Nephron progenitor cell (in vitro differentiated cells): ENCODE results near the gene ARHGAP42.
"Not testable (repeated sequence)": the region's sequence is repeated elsewhere in the genome, so short reads cannot be mapped to it uniquely, and the experiment has no call there.

Source experiments
- DNase-seq: peaks from one replicate; pipeline ENCODE4 v3.0.0; 2021
- H3K27ac Mint-ChIP-seq: 2 replicates; pipeline ENCODE4 v1.8.0; 2021; ENCODE audit warnings: mild to moderate bottlenecking, moderate library complexity, mixed read lengths
- H3K27me3 Mint-ChIP-seq: 2 replicates; pipeline ENCODE4 v1.8.0; 2021; ENCODE audit warnings: mild to moderate bottlenecking, low read depth, mixed read lengths; ENCODE audit not compliant: poor library complexity
- H3K36me3 Mint-ChIP-seq: 2 replicates; pipeline ENCODE4 v1.8.0; 2021; ENCODE audit warnings: low read depth, mixed read lengths
- H3K4me1 Mint-ChIP-seq: 2 replicates; pipeline ENCODE4 v1.8.0; 2021; ENCODE audit warnings: mixed read lengths
- H3K4me3 Mint-ChIP-seq: 2 replicates; pipeline ENCODE4 v1.8.0; 2021; ENCODE audit warnings: mild to moderate bottlenecking, moderate library complexity, mixed read lengths
- H3K9me3 Mint-ChIP-seq: 2 replicates; pipeline ENCODE4 v1.8.0; 2021; ENCODE audit warnings: mild to moderate bottlenecking, moderate library complexity, mixed read lengths
- TF ChIP-seq, protein P1 (sequence below): fragments of 200-600 bp; sonication (generic); IDR thresholded peaks from 2 replicates; pipeline ENCODE4 v1.5.0; 2021; ENCODE audit warnings: antibody characterized with exemption

ARHGAP42 gene

DNA sequence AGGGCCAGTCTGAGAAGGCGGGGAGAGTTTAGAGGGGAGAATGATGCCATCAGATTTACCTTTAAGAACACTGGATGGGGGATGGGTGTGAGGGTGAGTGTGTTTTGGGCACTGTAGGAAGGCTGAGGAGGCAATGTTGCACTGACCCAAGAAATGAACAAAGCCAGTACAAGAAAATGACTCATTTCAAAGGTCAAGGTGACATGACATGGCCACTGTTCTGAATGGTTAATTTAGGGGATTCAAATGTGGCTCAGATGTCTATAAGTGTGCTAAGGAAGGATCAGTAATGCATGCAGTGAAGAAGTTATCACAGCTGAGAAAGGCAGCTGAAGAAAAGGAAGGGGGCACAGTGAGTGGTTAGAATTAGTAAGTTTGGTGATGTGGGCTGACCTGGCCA is 312.7 kb downstream of the ARHGAP42 start:
- TF ChIP-seq, protein P1, sequence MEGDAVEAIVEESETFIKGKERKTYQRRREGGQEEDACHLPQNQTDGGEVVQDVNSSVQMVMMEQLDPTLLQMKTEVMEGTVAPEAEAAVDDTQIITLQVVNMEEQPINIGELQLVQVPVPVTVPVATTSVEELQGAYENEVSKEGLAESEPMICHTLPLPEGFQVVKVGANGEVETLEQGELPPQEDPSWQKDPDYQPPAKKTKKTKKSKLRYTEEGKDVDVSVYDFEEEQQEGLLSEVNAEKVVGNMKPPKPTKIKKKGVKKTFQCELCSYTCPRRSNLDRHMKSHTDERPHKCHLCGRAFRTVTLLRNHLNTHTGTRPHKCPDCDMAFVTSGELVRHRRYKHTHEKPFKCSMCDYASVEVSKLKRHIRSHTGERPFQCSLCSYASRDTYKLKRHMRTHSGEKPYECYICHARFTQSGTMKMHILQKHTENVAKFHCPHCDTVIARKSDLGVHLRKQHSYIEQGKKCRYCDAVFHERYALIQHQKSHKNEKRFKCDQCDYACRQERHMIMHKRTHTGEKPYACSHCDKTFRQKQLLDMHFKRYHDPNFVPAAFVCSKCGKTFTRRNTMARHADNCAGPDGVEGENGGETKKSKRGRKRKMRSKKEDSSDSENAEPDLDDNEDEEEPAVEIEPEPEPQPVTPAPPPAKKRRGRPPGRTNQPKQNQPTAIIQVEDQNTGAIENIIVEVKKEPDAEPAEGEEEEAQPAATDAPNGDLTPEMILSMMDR, result no peak
- no peak overlapping the region for H3K4me3 Mint-ChIP-seq
- no peaks in the 10 kb centered on the region for H3K36me3 Mint-ChIP-seq
- H3K4me1 Mint-ChIP-seq, result no peaks in the 10 kb centered on the region
- no peaks in the 10 kb centered on the region for H3K9me3 Mint-ChIP-seq
- DNase-seq, result no peak
- peaks cover 8% of the 10 kb centered on the region for H3K27me3 Mint-ChIP-seq
- no peak overlapping the region for H3K27ac Mint-ChIP-seq

DNA sequence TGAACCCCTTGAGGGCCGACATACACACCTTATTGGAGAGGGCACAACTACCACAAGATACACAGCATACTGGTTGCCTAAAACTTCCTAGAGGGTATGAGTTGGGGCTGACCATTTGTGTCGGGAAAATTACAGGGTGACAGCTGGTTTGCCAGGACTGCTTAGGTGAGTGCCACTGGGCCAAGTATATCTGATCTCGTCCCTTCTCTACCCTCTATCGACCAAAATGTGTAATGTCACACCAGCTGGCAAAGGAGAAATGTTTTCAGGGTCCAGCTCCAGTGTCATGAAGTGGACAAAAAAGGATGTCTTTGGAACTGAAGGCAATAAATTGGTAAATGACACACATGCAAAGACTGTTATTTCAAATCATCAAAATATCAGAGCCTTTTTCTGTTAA is 316.4 kb downstream of the ARHGAP42 start:
- DNase-seq, result no peak
- Mint-ChIP-seq H3K4me1 (no peaks in the 10 kb centered on the region), H3K27me3 (peaks cover 12% of the 10 kb centered on the region), H3K4me3 (no peak overlapping the region), H3K36me3 (no peaks in the 10 kb centered on the region), H3K9me3 (no peaks in the 10 kb centered on the region), H3K27ac (no peak overlapping the region)
- TF ChIP-seq, protein P1, result no peak

DNA sequence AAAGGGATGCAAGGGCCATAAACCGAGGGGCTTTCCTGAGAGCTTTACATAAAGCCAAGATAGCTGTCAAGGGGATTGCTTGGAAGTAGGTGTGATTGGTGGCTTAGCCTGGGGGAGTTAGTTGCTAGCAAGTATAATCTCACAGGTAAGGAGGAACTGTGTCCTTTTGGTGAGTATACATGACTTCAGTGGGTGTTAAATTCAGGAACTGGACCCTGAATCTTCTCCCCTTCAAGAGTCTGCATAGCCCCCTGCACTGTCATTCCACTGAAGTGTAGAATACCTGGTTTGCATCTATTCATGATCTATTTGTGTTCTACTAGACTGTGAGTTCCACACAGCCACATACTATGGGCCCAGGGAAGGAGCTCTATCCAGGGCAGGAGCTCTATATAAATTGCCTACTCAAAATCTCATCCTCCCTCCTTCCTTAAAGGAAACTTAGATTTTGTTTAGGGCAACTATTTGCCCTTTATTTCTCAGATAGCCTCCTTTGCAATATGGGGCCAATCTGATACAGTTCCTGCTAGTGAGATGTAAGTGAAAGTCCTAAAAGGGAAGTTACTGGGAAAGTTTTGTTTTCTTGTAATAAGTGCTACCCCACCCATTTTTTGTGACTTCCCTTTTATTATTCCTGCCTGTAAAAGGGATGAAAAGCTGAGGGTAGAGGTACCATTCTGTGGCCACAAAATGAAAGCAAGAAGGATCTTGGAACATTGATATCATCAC is 322.0 kb downstream of the ARHGAP42 start:
- Mint-ChIP-seq H3K9me3 (no peaks in the 10 kb centered on the region), H3K36me3 (no peaks in the 10 kb centered on the region), H3K4me1 (no peaks in the 10 kb centered on the region), H3K27ac (no peak overlapping the region), H3K4me3 (no peak overlapping the region), H3K27me3 (peaks cover 7% of the 10 kb centered on the region)
- no peak for DNase-seq
- TF ChIP-seq, protein P1, result no peak

DNA sequence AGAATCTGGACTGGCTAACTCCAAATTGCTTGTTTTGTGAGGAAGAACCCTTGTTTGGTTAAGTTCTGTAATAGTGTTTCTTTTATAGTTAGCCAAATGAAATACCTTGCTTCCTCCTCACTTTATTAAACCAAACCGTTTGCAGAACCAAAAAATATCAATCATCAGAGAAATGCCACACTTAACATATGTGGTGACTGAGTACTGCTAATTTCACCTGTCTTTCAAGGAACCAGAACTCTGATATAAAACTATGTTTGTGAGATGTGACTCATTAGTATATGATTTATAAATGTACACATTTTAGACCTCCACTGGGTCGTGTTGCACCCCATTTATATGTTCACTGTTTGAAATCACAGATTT is 322.6 kb downstream of the ARHGAP42 start:
- no peak for DNase-seq
- Mint-ChIP-seq H3K27ac (no peak overlapping the region), H3K27me3 (peaks cover 5% of the 10 kb centered on the region)

DNA sequence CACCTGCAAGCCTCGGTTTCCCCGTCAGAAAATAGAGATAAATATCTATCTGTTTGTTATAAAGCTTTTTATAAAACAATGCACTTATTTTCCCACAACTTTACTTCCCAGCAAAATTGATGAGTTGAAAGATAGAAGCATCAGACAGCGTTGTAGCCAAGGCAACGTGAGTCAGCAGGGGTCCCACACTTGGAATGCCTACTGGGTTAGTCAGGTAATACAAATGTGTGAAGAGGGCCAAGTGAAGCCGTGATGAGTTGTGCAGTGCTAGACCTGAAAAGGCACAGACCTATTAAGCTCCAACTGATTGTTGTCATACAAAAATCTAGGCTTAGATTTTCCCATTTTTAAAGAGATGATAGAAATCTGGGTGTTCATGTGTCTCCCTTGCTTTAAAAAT is 323.8 kb downstream of the ARHGAP42 start:
- no peaks in the 10 kb centered on the region for H3K4me1 Mint-ChIP-seq
- no peak for DNase-seq
- TF ChIP-seq, protein P1, result no peak
- peaks cover 4% of the 10 kb centered on the region for H3K27me3 Mint-ChIP-seq
- no peak overlapping the region for H3K4me3 Mint-ChIP-seq
- H3K9me3 Mint-ChIP-seq, result no peaks in the 10 kb centered on the region
- H3K36me3 Mint-ChIP-seq, result no peaks in the 10 kb centered on the region
- H3K27ac Mint-ChIP-seq, result no peak overlapping the region

More for the DNA sequence above, 322.6 kb downstream of the ARHGAP42 start:
- Mint-ChIP-seq H3K36me3 (no peaks in the 10 kb centered on the region), H3K4me1 (no peaks in the 10 kb centered on the region), H3K4me3 (no peak overlapping the region), H3K9me3 (no peaks in the 10 kb centered on the region)
- TF ChIP-seq, protein P1, result no peak

DNA sequence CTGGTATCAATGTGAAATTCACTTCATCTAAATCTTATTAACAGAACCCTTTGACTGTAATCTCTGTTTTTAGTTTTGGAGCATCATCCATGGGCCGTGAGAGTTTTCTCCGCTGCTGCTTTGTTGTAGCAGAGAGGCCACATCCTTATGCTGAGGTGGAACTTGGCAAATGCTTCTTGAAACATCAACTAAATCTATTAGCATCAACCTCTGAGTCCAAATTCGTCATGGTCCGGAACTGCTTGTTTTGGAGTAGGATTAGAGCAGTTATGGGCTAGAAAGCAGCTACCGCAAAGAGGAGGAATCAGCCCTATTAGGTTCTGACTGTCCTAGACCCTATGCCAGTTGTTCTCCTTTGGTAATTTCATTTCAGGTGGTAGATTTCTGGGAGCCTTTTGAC is 324.8 kb downstream of the ARHGAP42 start:
- H3K36me3 Mint-ChIP-seq, result no peaks in the 10 kb centered on the region
- no peak overlapping the region for H3K4me3 Mint-ChIP-seq
- no peak overlapping the region for H3K27ac Mint-ChIP-seq
- no peaks in the 10 kb centered on the region for H3K9me3 Mint-ChIP-seq
- no peaks in the 10 kb centered on the region for H3K4me1 Mint-ChIP-seq
- TF ChIP-seq, protein P1, result no peak
- peaks cover 6% of the 10 kb centered on the region for H3K27me3 Mint-ChIP-seq
- no peak for DNase-seq

DNA sequence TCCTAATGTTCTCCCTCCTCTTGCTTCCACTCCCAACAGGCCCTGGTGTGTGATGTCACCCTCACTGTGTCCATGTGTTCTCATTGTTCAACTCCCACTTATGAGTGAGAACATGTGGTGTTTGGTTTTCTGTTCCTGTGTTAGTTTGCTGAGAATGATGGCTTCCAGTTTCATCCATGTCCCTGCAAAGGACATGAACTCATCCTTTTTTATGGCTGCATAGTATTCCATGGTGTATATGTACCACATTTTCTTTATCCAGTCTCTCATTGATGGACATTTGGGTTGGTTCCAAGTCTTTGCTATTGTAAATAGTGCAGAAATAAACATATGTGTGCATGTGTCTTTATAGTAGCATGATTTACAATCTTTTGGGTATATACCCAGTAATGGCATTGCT is 326.6 kb downstream of the ARHGAP42 start:
- H3K4me3 Mint-ChIP-seq, H3K36me3 Mint-ChIP-seq, H3K27me3 Mint-ChIP-seq, DNase-seq, H3K4me1 Mint-ChIP-seq, H3K9me3 Mint-ChIP-seq, H3K27ac Mint-ChIP-seq: not testable (repeated sequence)
